Subcutaneous adipose tissue (tissue), 4 donors: ENCODE measurements around the gene SIRT4. TPM values are rescaled to one million over a fixed set of nuclear protein-coding genes. Genes with fewer than 3 reads are reported as not detected.

ENCODE experiments used
- total RNA-seq, 4 donors: library from RNA; depleted of rRNA; stranded (reverse); fragments of >200 nt; gene quantifications; one replicate each; pipeline ENCODE4 v1.1.0, GENCODE V29; 2016
- TF ChIP-seq, protein P1 (sequence below): fragments of 450-650 bp; IDR thresholded peaks from one replicate; pipeline ENCODE4 v1.5.1; 2016; ENCODE audit warnings: low read depth, mild to moderate bottlenecking, control low read depth, antibody characterized with exemption, moderate library complexity

The SIRT4 gene
- total RNA-seq, 4 donors from 2014 or later, result 0.82 to 10.0 (median 1.4) TPM

DNA sequence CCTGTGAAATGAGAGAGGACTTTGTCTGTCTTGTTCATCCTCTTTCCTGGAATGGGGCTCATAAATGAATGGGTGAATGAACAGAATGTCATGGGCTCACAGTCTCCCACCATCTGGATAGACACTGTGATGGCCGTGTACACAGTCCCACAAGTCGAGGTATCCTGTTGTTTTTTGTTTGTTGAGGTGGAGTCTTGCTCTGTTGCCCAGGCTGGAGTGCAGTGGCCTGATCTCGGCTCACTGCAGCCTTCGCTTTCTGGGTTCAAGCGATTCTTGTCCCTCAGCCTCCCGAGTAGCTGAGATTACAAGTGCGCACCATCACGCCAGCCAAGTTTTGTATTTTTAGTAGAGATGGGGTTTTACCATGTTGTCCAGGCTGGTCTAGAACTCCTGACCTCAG, 41.6 kb downstream of the SIRT4 start:
- TF ChIP-seq, protein P1, sequence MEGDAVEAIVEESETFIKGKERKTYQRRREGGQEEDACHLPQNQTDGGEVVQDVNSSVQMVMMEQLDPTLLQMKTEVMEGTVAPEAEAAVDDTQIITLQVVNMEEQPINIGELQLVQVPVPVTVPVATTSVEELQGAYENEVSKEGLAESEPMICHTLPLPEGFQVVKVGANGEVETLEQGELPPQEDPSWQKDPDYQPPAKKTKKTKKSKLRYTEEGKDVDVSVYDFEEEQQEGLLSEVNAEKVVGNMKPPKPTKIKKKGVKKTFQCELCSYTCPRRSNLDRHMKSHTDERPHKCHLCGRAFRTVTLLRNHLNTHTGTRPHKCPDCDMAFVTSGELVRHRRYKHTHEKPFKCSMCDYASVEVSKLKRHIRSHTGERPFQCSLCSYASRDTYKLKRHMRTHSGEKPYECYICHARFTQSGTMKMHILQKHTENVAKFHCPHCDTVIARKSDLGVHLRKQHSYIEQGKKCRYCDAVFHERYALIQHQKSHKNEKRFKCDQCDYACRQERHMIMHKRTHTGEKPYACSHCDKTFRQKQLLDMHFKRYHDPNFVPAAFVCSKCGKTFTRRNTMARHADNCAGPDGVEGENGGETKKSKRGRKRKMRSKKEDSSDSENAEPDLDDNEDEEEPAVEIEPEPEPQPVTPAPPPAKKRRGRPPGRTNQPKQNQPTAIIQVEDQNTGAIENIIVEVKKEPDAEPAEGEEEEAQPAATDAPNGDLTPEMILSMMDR, result no peak

DNA sequence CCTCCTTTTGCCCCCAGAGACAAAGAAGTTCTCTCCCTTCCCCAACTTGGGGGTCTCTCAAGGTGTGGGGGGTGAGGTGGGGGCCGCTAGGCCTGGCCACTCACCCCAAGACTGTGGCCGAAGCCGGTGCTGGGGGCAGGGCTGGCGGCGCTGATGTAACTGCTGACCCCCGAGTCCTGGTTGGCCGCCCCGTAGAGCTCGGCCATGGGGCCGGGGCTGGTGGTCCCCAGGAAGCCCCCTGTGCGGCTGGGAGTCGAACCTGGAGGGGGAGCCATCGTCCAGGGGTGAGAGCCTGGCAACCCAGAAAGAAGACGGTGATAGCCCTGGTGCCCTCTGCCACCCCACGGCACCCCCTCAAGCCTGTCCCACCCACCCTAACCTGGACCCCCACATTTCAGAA, 43.9 kb downstream of the SIRT4 start:
- TF ChIP-seq, protein P1, result no peak

DNA sequence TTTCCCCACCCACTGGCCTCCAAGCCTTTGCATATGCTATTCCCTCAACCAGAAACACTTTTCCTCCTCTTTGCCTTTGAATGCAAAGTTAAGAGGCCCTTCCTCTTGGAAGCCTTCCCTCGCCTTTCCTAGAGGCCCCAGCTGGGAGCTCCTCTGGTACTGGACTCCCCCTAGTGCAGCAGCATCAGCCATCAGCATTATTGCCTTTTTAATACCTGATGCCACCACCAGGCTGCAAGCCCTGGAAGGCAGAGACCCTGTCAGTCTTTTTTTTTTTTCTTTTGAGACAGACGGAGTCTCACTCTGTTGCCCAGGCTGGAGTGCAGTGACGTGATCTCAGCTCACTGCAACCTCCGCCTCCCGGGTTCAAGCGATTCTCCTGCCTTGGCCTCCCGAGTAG, 44.6 kb downstream of the SIRT4 start:
- TF ChIP-seq, protein P1, result no peak

DNA sequence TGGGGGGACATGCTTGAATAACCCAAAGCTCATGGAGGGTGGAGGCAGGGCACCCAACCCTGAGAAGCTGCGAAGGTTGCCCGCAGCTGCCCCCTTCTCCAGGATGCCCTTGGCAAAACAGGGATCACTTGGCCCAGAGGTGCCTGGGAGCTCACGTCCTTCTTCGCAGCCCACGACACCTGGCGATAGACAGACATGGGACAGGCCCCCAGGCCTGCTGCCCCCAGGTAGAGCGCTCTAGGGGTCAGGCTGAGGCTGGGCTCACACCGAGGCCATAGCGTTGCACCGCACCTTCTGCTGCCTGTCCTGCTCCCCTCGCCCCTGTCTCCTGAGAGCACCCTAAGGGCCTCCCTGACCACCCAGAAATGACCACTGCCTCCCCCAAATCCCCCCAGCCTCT, 45.6 kb downstream of the SIRT4 start:
- TF ChIP-seq, protein P1, result no peak

DNA sequence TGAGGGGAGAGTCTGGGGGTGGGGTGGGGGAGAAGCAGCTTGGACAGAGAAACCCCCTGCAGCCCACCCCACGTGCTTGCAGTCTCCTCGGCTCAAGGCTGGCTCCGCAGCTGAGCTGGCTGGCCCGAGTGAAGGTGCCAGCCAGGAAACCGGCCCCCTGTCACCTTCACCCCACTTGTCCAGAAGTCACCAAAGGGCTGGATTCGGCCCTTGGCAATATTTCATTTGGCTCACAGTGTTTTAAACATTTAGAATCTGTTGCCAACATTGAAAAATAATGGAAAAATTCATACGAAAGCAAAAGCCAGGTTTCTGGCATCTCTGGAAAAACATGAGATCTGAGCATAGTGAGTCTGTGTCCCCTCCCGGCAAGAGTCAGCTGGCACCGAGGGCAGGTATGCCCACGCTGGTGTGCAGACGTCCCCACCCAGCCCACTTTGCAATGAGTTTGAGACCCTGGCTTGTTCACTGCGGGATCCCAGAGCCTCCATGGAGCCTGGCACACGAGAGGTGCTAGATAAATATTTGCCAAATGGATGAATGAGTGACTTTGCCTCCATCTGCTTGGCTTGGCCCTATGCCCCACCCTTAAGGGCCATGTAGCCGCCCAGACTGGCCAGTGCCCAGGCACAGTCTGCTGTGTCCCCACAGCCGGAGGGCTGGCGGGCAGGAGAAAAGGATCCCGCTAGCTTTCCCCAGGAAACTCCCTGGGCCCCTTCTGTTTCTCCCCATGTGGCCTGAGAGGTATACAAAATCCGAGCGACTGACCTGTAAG, 48.6 kb downstream of the SIRT4 start:
- TF ChIP-seq, protein P1, result no peak

DNA sequence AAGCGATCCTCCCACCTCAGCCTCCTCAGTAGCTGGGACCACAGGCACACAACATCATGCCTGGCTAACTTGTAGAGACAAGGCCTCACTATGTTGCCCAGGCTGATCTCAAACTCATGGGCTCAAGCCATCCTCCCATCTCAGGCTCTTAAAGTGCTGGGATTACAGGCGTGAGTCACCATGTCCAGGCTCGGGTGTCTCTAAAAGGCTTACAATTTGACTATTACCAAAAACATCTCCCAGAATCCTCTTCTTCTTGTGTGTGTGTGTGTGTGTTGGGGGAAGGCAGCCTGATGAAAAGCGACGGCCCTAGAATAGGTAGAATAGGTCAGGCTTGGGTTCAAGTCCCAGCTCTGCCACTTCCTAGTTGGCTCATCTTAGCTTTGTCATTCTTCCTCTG, 50.0 kb downstream of the SIRT4 start:
- TF ChIP-seq, protein P1, result no peak

DNA sequence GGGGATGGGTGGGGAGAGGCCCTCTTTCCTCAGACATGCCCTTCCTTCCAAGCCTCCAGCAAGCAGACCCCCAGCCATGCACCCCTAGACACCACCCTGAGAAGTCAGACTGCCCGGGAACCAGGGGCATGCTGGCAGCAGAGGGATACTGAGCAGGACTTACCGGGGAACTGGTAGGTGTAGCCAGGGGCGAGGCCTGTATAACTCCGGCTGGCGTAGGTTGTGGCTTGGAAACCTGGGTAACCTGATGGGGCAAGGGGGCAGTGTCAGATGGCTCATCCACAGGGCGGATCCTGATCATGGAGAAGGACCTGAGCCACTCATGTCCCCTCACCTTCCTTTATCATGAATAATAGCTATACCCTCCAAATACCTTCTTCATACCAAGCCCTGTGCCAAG, 51.0 kb downstream of the SIRT4 start:
- TF ChIP-seq, protein P1, result no peak
